Osteocyte (in vitro differentiated cells): ENCODE data around the gene ADGRB2. TPM values are rescaled to one million over a fixed set of nuclear protein-coding genes. Genes with fewer than 3 reads are reported as not detected.
"Not testable (repeated sequence)": the region's sequence is repeated elsewhere in the genome, so short reads cannot be mapped to it uniquely, and the experiment has no call there.

ENCODE experiments used
- DNase-seq: peaks from one replicate; pipeline ENCODE4 v3.0.0; 2021; ENCODE audit warnings: mixed read lengths; ENCODE audit not compliant: unreplicated experiment; ENCODE audit errors: extremely low spot score
- H3K27ac Mint-ChIP-seq: one replicate; pipeline ENCODE4 v1.8.0; 2021; ENCODE audit warnings: mild to moderate bottlenecking, mixed read lengths; ENCODE audit not compliant: unreplicated experiment
- H3K27me3 Mint-ChIP-seq: one replicate; pipeline ENCODE4 v1.8.0; 2021; ENCODE audit warnings: mixed read lengths; ENCODE audit not compliant: unreplicated experiment
- H3K36me3 Mint-ChIP-seq: one replicate; pipeline ENCODE4 v1.8.0; 2021; ENCODE audit warnings: mixed read lengths; ENCODE audit not compliant: unreplicated experiment
- H3K4me1 Mint-ChIP-seq: one replicate; pipeline ENCODE4 v1.8.0; 2021; ENCODE audit warnings: mixed read lengths; ENCODE audit not compliant: unreplicated experiment
- H3K4me3 Mint-ChIP-seq: one replicate; pipeline ENCODE4 v1.8.0; 2021; ENCODE audit warnings: mild to moderate bottlenecking, moderate library complexity, mixed read lengths; ENCODE audit not compliant: unreplicated experiment
- H3K9me3 Mint-ChIP-seq: one replicate; pipeline ENCODE4 v1.8.0; 2021; ENCODE audit warnings: mixed read lengths; ENCODE audit not compliant: unreplicated experiment
- CTCF ChIP-seq: fragments of 200-600 bp; sonication (generic); IDR thresholded peaks from 2 replicates; pipeline ENCODE4 v1.5.0; 2021; ENCODE audit warnings: antibody characterized with exemption, mild to moderate bottlenecking, moderate library complexity
- total RNA-seq: library from RNA; stranded (reverse); gene quantifications from 2 replicates; pipeline ENCODE4 v1.2.1, GENCODE V29; 2021

The ADGRB2 gene
- total RNA-seq, 1 donor from 2014 or later, result 8.2 TPM

GRCh38 chr1:31707711-31708110 is 56.4 kb downstream of the ADGRB2 start:
- no peak for DNase-seq
- Mint-ChIP-seq H3K27ac (peak overlapping the region; percentile 33), H3K27me3 (no peaks in the 10 kb centered on the region), H3K4me3 (no peak overlapping the region), H3K4me1 (peaks cover 80% of the 10 kb centered on the region), H3K36me3 (no peaks in the 10 kb centered on the region), H3K9me3 (no peaks in the 10 kb centered on the region)
- TF ChIP-seq CTCF, result peak; percentile 21

- not testable (repeated sequence) for H3K36me3 Mint-ChIP-seq, H3K9me3 Mint-ChIP-seq, H3K27me3 Mint-ChIP-seq, DNase-seq, H3K4me3 Mint-ChIP-seq
- Mint-ChIP-seq H3K4me1 (peaks cover 80% of the 10 kb centered on the region), H3K27ac (peak overlapping the region; percentile 32)
These were observed 57.0 kb downstream of the ADGRB2 start for GRCh38 chr1:31707059-31707600.

GRCh38 chr1:31706384-31707058 is 57.6 kb downstream of the ADGRB2 start:
- peaks cover 81% of the 10 kb centered on the region for H3K4me1 Mint-ChIP-seq
- H3K4me3 Mint-ChIP-seq, result no peak overlapping the region
- no peak for DNase-seq
- TF ChIP-seq CTCF, result no peak
- no peaks in the 10 kb centered on the region for H3K36me3 Mint-ChIP-seq
- no peaks in the 10 kb centered on the region for H3K9me3 Mint-ChIP-seq
- H3K27ac Mint-ChIP-seq, result peak overlapping the region; percentile 32
- H3K27me3 Mint-ChIP-seq, result no peaks in the 10 kb centered on the region

GRCh38 chr1:31705080-31705866 is 58.9 kb downstream of the ADGRB2 start:
- Mint-ChIP-seq H3K4me1 (peaks cover 85% of the 10 kb centered on the region), H3K9me3 (no peaks in the 10 kb centered on the region), H3K36me3 (no peaks in the 10 kb centered on the region), H3K27me3 (no peaks in the 10 kb centered on the region), H3K27ac (peak overlapping the region; percentile 94), H3K4me3 (peak overlapping the region; percentile 30)
- peak; percentile 35 for TF ChIP-seq CTCF
- peak; percentile 89 for DNase-seq

GRCh38 chr1:31704271-31705079 is 59.7 kb downstream of the ADGRB2 start:
- DNase-seq, result no peak
- H3K36me3 Mint-ChIP-seq, result no peaks in the 10 kb centered on the region
- H3K9me3 Mint-ChIP-seq, result no peaks in the 10 kb centered on the region
- H3K27ac Mint-ChIP-seq, result peak overlapping the region; percentile 94
- TF ChIP-seq CTCF, result no peak
- no peaks in the 10 kb centered on the region for H3K27me3 Mint-ChIP-seq
- peaks cover 88% of the 10 kb centered on the region for H3K4me1 Mint-ChIP-seq
- H3K4me3 Mint-ChIP-seq, result peak overlapping the region; percentile 30
